NCI-H1048 (cell line): Measurements from ENCODE around the gene NCL.
"Not testable (repeated sequence)": the region's sequence is repeated elsewhere in the genome, so short reads cannot be mapped to it uniquely, and the experiment has no call there.

Source experiments
- DNase-seq: peaks from one replicate; lab custom pipeline; 2025; lab: John Stamatoyannopoulos, UW

NCL gene

DNA sequence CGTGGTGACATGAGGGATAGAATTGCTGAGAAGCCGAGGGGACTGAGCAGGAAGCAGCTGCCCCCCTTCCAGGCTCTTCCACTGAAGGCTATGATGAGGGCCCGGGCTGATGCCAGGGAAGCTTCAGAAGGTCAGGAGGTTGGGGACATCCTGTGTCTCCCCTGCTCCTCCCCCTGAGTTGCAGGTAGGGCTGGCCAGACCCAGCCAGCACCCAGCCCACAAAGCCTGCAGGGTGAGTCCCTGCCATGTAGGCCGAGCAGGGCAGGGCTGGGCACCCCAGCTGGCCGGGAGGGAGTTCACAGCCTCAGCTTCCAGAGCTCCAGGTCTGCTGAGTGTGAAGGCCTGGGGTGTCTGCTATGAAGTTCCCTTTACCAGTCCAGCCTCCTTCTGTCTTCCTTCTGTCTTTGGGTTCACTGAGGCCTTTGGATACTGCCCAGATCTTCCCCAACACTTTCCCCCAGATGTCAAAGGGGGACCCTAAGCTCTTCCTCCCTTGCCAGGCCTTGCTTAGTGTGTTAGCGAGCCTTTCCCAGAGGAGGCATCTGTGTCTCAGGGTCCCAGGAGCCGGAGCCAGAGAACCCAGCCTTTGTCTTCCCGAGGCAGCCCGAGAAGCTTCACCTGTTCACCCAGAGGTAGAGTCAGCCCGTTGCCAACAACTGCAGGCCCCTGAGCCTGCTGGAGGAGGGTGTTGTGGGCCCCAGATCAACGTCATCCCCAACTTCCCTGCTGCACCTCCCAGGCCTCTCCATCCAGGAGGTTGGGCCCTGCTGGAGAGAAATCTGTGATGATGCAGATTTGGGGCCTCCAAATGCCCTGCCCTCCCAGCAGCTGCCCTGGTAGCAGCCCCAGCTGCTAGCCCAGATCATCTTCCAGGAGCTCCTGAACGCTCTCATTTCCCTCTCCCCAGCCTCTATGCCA lies 3.6 kb upstream of the NCL start:
- DNase-seq = no peak

DNA sequence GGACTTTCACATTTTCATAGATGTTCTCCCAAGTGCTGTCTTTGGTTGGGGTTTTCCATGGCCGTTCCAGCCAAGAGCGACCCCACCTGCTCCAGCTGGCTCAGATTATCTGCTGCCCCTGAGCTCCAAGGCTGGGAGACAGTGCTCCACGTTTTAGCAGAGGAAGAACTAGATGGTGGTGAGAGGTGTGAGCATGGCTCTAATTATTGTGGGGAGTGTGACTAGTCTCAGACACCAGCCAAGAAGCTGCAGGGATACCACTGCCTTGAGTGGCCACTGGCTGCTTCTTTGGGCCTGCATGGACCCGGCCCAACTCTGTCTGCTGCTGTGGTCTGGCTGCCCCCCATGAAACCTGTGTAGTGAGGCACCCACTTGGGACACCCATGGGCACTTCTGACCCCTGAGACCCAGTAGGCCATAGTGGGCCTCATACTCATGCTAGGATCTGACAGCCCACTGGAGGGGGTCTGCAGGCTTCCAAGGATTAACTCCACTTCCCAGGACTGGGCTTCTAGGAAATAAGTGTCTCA lies 2.8 kb upstream of the NCL start:
- no peak for DNase-seq

DNA sequence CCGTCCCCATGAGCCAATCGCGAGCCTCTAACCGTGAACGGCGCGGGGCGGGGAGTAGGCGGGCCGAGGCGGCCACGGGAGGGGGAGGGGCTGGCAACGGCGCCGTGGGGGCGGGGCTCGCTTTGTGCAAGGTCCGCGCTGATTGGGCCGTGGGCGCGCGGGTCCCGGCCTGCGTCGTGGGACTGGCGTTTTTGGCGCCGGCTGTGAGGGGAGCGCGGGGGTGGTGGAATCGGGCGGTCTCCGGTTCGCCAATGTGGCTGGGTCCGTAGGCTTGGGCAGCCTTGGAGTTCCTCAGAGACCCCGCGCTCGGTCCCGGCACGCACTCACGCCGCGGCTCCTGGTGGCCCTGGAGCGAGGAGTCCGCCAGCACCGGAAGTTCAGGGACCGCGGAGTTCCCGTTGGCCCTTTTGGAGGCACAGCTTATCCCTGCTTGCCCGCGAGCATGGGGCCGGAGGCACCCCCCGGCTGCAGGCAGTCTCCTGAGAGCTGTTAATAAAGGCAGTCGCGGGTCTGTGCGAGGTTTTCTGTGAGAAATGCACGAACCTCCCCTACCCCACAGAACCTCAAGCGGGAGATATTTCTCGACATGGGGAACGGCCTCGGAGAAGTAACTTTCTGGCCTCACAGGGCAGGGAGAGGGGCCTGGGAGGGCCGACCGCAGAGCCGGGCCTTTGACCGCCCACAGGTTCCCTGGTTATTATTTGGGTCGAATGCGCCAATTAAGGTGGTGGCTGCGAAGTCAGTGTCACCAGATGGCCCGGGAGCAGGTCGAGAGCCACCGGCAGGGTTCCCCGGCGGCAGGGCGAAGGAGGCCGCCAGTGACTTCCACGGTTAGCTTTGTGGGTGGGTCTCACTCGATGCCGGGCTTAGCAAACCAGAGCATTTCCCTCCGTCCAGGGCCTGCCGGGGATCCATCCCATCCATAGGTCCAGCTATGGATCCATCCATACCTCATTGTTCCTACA lies 574 bp upstream of the NCL start:
- peak; percentile 91 for DNase-seq

DNA sequence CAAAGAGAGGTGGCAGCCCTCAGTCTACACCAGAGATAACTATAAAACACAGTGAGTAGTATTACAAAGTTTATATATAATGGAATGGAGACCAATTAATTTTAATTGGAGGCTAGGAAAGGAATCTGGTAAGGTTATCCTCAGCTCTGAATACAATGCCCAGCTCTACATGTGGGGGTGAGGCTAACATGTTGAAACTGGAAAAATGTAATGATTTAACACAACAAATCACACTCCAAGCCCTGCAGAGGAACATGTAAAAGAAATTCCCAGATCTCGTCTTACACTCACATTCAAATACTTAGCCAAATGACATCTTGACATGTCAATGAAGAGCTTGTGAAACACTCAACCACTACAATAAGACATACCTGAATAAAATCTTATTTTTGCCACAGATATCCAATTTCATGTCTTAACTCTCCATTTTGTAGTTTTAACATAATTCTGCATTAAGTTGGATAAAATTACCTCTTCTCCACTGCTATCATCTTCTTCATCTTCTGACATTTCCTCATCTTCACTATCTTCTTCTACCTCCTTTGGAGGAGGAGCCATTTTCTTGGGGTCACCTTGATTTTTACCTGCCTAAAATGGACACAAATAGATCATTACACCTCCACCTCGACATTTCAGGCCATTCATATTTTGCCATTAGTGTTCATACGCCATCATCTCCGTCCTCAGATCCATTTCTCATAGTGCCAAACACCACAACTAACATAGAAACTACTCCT lies 1.4 kb downstream of the NCL start:
- DNase-seq = no peak

DNA sequence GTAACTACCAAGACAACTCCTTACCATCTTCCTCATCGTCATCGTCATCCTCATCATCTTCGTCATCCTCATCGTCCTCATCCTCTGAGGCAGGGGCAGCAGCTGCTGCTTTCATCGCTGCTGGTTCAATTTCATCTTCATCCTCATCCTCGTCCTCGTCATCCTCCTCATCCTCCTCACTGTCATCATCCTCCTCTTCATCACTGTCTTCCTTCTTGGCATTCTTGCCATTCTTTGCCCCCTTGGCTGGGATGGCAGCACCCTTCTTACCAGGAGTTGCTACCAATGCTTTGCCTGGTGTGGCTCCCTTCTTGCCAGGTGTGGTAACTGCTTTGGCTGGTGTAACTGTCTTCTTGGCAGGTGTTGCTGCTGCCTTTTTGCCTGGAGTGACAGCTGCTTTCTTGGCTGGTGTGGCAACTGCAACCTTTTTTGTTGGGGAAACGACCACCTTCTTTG lies 2.7 kb downstream of the NCL start:
- no peak for DNase-seq

DNA sequence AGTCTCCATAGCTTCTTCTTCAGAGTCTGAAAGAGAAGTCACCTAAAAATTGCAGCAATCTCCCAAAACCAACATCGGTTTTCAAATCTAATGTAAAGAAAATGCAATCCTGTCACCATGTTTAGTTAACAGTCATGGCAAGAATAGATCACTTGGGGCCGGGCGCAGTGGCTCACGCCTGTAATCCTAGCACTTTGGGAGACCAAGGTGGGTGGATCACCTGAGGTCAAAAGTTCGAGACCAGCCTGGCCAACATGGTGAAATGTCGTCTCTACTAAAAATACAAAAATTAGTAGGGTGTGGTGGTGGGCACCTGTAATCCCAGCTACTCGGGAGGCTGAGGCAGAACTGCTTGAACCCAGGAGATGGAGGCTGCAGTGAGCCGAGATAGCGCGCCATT lies 3.4 kb downstream of the NCL start:
- not testable (repeated sequence) for DNase-seq

DNA sequence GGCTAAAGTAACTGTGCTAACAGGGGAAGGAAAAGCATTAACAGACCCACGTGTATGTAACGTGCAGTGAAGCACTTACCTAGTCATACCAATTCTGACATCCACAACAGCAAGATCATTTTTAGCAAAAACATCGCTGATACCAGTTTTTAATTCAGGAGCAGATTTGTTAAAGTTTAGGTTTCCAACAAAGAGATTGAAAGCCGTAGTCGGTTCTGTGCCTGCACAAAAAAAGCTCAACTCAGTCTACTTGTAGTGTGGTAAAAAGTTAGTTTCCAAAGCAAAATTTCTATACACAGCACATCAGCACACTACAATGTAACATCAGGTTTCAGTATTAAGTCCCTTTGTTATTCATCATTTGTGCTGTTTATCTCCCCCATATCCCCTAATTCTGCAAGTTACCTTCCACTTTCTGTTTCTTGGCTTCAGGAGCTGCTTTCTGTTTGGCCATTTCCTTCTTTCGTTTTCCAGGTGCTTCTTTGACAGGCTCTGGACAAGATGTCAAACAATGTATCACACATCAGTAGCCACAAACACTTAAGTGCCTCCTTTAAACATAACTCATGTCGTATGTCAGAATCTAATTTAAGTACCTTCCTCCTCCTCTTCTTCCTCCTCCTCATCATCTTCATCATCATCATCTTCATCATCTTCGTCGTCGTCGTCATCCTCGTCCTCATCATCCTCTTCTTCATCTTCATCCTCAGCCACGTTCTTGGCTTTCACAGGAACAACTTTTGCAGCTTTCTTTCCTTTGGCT lies 4.0 kb downstream of the NCL start:
- DNase-seq = no peak

DNA sequence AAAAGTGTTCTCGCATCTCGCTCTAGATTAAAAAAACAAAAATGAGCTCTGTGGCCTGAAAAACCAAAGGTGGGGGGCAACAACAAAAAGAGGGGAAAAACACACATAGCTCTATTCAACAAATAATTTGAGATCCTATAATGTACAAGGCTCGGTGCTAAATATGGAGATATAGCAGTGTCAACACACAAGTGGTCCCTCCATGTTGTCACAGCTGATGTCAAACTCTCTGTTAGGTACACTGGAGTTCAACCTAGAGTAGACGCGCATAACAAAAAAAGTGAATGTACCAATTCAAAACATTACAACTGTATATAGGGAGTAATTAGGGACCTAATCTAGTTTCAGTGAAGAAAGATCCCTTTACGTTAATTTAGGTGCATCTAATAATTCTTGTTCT lies 5.9 kb downstream of the NCL start:
- no peak for DNase-seq

DNA sequence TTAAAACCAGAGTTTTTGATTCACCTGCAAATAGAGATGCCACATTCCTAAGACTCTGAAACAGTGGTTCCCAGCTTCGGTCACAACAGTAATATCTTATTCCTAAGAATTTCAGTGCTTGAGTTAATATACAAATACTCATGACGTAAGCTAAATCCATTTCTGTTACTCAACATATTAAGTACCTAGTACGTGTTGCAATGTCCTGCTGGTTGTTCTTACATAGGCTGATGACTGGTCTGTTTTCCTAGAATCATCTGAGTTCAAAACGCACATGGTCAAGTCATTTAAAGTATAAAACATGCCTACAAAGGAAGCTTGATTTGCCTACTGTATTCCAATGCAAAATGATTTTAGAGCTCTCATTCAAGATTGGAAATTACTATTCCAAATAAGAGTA lies 7.2 kb downstream of the NCL start:
- no peak for DNase-seq

DNA sequence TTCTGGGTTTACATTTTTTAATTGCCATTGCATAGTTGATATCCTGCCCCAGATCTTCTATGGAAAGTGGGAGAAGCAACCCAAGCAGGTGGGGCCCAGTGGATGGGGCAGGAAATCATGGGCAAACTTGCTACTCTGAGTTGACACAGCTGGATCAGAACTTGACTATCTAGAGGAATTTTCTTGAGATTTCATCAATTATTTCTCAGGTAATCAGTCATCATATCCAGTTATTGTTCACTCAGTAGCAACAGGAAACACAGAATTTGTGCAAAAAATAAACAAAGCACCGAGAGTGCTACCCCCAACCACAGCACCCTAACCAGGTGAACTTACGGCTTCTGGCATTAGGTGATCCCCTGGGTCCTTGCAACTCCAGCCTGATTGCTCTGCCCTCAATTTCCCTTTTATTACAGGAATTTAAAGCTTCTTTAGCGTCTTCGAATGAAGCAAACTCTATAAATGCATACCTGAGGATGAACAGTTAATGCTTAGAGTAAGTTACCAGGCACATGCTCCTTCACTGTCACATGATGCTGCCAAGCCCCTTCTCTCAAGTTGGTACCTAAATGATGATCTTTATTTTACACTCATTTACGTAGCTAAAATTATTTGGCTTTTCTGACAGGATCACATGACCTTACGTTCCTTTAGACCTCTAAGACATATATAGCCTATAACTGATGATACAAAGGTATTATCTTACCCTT lies 7.8 kb downstream of the NCL start:
- no peak for DNase-seq

DNA sequence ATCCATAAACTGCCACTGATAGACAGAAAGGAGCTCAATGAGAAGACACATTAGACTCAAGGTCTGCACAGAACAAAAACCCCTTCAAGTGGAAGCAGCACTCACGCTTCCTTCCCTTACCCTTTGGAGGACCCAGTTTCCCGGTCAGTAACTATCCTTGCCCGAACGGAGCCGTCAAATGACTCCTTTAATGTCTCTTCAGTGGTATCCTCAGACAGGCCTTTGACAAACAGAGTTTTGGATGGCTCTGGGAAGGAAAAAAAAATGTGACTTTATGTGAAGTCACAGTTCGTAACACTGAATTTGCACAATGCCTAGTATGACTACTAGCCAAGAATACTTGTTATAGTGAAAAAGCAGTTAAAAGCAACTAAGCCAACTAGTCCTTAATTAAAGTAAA lies 8.4 kb downstream of the NCL start:
- no peak for DNase-seq

DNA sequence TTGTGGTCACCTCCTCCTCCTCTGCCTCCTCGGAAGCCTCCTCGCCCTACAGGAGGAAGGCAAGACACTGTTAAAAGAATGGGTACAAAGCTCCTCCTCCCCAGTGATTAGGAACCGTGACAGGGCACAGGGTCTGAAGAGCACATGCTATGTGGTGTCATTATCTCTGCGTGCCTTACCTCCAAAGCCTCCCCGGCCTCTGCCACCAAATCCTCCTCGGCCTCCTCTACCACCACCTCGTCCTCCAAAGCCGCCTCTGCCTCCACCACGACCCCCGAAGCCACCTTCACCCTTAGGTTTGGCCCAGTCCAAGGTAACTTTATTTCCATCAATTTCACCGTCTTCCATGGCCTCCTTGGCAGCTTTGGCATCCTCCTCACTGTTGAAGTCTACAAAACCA lies 9.1 kb downstream of the NCL start:
- DNase-seq = no peak

DNA sequence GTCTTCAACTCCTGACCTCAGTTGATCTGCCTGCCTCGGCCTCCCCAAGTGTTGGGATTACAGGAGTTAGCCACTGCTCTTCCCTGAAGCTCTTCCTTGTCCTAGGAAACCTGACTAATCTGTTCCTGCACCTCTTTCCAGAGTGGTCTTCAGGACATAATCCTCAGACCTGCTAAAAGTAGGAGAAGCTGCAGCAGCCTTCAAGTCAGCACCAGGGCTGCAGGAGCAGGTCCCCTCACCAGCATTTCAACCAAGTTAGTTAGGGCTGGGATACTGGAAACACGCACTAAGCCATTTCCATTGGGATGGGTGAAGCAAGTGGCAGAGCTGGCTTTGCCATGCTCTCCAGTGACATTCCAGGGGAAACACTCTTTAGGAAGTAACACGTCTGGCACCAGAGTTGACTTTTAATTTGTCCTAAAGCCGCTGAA lies 9.9 kb downstream of the NCL start:
- DNase-seq = no peak

DNA sequence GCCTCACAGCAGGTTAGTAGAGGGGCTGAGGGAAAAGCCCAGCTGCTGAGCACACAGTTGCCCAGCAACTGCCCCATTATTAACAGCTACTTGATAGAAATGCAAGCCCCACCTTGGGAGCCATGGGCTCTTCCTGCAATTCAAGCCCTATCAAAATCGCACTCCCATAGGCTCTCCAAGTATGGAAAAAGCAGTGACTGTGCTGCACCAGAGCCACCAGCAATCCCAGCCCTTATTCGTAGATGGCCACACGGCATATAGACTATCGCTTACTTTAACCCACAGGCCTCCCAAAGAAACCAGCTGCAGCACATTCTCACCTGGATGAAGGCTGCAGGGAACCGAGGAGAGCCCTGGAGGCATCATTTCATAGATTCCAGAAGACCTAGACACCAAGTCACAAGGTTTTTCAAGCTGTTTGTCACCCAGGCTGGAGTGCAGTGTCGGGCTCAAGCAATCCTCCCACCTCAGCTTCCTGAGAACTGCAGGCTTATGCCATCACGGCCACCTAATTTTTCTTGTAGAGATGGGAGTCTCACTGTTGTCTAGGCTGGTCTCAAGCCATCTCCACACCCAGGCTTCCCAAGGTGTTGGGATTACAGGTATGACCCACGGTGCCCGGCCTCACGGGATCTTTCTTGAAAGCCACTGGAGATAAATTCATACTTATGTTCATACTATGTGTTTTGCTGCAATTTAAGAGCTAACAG lies 11.3 kb downstream of the NCL start:
- DNase-seq = no peak

DNA sequence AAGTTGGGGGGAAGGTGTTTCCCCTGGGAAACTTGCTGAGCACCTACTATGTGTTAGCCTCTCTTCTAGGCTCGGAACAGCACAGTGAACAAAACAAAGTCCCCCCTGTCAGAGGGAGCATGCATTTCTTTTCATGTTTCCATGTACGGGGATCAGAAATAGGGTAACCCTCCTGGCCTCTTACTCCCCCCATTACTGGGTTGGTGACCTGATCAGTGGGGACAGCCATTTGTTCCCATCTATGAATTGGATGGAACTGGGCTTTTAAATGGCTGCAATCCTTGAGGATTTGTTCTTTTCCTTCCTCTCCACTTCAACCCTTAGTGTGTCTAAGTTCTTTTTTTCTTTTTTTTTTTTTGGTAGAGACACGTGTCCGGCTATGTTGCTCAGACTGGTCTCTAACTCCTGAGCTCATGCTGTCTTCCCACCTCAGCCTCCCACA lies 13.7 kb downstream of the NCL start:
- no peak for DNase-seq

DNA sequence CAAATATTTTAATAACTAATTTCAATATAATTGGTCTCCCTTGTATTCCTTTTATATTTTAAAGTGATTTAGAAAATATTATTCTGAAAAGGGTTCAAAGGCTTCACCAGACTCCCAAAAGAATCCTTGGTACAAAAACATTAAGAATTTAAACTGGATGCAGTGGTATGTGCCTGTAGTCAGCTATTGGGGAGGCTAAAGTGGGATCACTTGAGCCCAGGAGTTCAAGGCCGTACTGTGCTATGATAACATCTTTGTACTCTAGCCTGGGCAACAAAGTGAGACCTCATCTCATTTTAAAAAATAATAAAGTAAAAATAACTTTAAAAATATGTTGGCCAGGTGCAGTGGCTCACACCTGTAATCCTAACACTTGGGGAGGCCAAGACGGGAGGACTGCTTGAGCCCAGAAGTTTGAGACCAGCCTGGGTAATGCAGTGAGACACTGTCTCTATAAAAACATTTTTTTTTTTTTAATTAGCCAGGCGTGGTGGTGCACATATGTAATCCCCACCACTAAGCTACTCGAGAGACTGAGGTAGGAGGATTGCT lies 14.7 kb downstream of the NCL start:
- DNase-seq = no peak

DNA sequence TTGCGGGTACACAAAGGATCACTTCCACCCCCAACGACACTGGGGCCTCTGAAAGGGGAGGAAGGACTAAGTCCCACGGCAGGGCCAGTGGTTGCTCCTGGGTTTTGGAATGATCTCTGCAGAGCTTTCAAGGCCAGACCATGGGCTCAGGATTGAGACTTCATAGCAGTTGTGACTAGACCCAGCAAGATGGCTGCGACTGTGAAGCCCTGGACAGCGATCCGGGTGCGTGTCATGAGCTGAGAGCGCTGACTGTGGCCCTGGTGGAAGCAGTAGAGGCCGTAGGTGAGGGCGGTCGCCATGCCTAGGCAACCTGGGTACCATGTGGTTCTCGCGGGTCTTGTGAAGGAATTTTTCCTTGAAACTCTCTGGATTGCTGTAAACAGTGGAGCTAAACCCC lies 27.3 kb downstream of the NCL start:
- no peak for DNase-seq

DNA sequence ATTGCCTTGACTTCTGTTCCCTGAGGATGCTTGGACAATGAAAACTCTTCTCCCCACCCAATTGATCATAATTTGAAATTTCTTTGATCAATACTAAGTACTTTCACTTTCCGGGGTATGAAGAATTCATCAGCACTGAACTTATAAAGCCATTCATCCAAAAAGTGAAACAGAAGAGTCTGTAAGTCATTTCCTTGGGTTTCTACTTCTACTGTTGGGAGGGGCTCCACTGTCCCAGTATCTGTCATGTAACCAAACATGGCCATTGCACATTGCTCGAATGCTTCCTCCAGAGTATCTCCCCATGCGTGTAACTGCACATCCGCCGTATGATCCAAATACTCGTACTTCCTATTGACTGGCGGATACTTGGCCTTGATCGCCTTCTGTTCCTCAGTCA lies 30.3 kb downstream of the NCL start:
- DNase-seq = no peak

DNA sequence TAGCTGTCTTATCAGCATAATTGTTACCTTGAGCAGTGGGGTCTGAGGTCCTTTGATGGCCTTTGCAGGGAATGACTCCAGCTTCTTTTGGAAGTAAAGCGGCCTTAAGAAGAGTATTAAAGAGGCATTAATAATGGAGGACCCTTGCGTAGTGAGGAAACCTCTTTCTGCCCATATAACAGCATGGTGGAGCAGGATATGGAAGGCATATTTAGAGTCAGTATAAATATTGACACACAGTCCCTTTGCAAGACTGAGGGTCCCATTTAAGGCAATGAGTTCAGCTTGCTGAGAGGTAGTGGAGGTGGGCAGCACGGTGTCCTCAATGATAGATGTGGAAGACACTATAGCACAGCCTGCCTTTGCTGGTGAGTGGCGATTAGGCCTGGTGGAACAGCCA lies 32.7 kb downstream of the NCL start:
- DNase-seq = no peak
